ENCODE data around the gene DIAPH1.

DIAPH1 gene

DNA sequence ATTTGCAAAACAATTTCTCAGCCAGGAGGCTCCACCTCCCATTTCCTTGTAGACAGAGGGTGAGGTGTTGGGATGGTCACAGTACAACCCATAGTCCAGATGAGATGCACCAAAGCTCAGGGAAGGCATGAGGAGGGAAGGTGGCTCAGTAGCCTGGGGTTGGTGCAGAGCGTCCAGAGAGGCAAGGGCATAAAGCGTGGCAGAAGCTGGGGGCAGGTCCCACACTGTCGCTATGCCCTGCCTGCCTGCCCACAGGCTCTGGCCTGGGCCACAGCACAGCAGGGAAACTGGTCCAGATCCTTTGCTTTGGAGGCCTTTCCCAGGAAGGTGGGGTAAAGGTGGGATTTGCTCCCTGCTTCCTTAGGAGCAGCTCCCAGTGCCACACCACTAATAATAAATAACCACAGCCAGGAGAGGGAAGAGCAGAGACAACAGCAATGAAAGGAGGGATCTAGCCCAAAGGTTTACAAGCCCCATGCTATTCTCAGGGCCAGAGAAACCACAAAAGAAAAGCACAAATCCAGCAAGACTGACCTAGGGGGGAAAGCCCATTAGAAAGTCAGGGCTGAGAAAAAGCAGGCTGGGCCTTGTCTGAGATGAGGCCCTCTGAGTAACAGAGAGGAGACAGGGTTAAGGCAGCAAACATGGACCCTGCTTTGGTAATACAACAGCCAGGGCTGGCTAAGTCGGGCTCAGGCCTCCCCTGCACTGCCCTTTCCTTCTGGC, 102.7 kb downstream of the DIAPH1 start:
- Histone ChIP-seq H3K4me1 (ENCODE audit: control insufficient read depth in 1 of 2, insufficient read depth in 2 of 2, low read length in 2 of 2) (peaks cover 4 to 6% of the 10 kb centered on the region in 2 donors), H3K4me3 (ENCODE audit: low read depth in 1 of 2, low read length in 2 of 2) (no peak overlapping the region), H3K27me3 (ENCODE audit: control insufficient read depth in 1 of 2, insufficient read depth in 2 of 2, low read length in 2 of 2) (no peaks in the 10 kb centered on the region), H3K27ac (ENCODE audit: low read depth, low read length) (no peak overlapping the region), H3K36me3 (ENCODE audit: control insufficient read depth in 1 of 2, insufficient read depth in 2 of 2, low read length in 2 of 2) (peaks cover 6 to 49% of the 10 kb centered on the region in 2 donors), H3K9ac (ENCODE audit: low read depth in 1 of 2, low read length in 2 of 2) (no peak overlapping the region), H3K9me3 (ENCODE audit: control insufficient read depth in 1 of 2, low read length in 2 of 2) (no peaks in the 10 kb centered on the region)

- H3K9me3 ChIP-seq (ENCODE audit: control insufficient read depth in 1 of 2, low read length in 2 of 2) = no peaks in the 10 kb centered on the region
- H3K27ac ChIP-seq (ENCODE audit: low read depth, low read length) = no peak overlapping the region
- no peak overlapping the region for H3K4me3 ChIP-seq (ENCODE audit: low read depth in 1 of 2, low read length in 2 of 2)
- peaks cover 4 to 6% of the 10 kb centered on the region in 2 donors for H3K4me1 ChIP-seq (ENCODE audit: control insufficient read depth in 1 of 2, insufficient read depth in 2 of 2, low read length in 2 of 2)
- H3K27me3 ChIP-seq (ENCODE audit: control insufficient read depth in 1 of 2, insufficient read depth in 2 of 2, low read length in 2 of 2) = no peaks in the 10 kb centered on the region
- H3K36me3 ChIP-seq (ENCODE audit: control insufficient read depth in 1 of 2, insufficient read depth in 2 of 2, low read length in 2 of 2) = peaks cover 6 to 46% of the 10 kb centered on the region in 2 donors
- H3K9ac ChIP-seq (ENCODE audit: low read depth in 1 of 2, low read length in 2 of 2) = no peak overlapping the region
Observed at GRCh38 chr5:141515141-141515540, 103.7 kb downstream of the DIAPH1 start.

GRCh38 chr5:141514330-141515133, 104.3 kb downstream of the DIAPH1 start:
- Histone ChIP-seq H3K9me3 (ENCODE audit: control insufficient read depth in 1 of 2, low read length in 2 of 2) (no peaks in the 10 kb centered on the region), H3K27ac (ENCODE audit: low read depth, low read length) (no peak overlapping the region), H3K36me3 (ENCODE audit: control insufficient read depth in 1 of 2, insufficient read depth in 2 of 2, low read length in 2 of 2) (peaks cover 6 to 42% of the 10 kb centered on the region in 2 donors), H3K9ac (ENCODE audit: low read depth in 1 of 2, low read length in 2 of 2) (no peak overlapping the region), H3K4me1 (ENCODE audit: control insufficient read depth in 1 of 2, insufficient read depth in 2 of 2, low read length in 2 of 2) (peaks cover 4 to 6% of the 10 kb centered on the region in 2 donors), H3K27me3 (ENCODE audit: control insufficient read depth in 1 of 2, insufficient read depth in 2 of 2, low read length in 2 of 2) (no peaks in the 10 kb centered on the region), H3K4me3 (ENCODE audit: low read depth in 1 of 2, low read length in 2 of 2) (peak overlapping the region in 1 of 2 donors; percentile 66)

DNA sequence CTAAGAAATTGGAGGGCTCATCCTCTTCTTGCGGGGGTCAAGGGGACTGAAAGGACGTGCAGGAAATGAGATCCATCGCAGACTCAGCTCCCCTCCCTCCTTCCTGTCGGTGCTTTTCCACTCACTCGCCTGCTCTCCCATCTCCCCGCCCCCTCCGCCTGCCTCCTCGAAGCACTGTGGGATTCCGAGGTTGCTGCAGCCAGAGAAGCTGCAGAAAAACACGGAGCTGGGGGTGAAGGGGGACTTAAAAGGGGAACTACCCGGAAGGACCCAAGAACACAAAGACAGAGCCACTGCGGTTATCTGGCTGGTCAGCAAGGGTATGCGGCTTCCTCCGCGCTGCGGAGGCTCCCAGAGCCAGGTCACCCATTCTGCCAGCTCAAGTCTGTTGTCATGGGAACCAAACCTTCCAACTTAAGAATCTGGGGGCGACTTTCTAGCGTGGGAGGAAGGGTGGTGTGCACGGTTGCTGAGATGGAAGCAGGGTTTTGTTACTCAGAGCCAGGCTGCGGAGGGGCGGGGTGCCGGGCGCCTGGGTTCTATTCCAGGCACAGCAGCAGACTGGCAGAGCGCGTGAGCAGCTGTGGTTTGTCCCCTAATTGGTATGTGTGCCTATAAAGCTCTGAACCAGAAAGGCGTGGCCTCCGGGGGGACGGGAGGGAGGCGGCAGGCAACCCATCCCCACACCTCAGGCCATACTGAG, 105.0 kb downstream of the DIAPH1 start:
- Histone ChIP-seq H3K36me3 (ENCODE audit: control insufficient read depth in 1 of 2, insufficient read depth in 2 of 2, low read length in 2 of 2) (peaks cover 6 to 35% of the 10 kb centered on the region in 2 donors), H3K9ac (ENCODE audit: low read depth in 1 of 2, low read length in 2 of 2) (no peak overlapping the region), H3K9me3 (ENCODE audit: control insufficient read depth in 1 of 2, low read length in 2 of 2) (no peaks in the 10 kb centered on the region), H3K27ac (ENCODE audit: low read depth, low read length) (peak overlapping the region; percentile 49), H3K4me3 (ENCODE audit: low read depth in 1 of 2, low read length in 2 of 2) (peak overlapping the region; percentile 66 to 70), H3K4me1 (ENCODE audit: control insufficient read depth in 1 of 2, insufficient read depth in 2 of 2, low read length in 2 of 2) (peaks cover 4 to 11% of the 10 kb centered on the region in 2 donors), H3K27me3 (ENCODE audit: control insufficient read depth in 1 of 2, insufficient read depth in 2 of 2, low read length in 2 of 2) (no peaks in the 10 kb centered on the region)

DNA sequence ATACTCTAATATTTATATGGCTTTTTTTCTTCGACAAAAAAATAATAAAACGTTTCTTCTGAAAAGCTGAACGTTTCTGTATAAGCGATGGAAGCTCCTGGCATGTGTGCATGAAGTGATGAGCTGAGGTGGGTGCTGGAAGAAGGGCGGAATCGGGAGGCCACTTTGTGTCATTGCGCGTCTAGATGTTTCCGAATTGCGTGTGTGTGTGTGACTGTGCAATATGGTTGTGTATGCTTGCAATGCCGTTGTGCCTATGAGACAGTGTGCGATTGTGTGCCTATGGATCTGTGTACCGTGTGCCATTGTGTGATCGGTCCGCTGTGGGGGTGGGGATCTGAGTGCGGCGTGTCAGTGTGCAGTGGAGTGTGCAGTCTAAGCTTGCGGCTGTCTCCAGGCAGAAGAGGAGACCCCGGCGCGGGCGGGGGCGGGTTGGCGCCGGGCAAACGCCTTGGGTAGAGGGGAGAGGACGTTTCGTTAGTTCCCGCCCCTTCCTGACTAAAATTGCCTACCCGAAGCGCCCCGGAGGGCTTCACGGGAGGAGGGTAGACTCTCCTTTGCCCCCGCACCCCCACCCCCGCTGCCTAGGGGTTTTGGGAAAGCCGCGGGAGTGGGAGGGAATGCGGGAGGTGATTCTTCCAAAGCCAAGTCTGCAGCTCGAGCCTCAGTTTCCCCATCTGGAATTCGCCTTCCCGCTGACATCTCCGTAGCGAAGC, 105.7 kb downstream of the DIAPH1 start:
- Histone ChIP-seq H3K9me3 (ENCODE audit: control insufficient read depth in 1 of 2, low read length in 2 of 2) (no peaks in the 10 kb centered on the region), H3K9ac (ENCODE audit: low read depth in 1 of 2, low read length in 2 of 2) (peak overlapping the region; percentile 30 to 60), H3K36me3 (ENCODE audit: control insufficient read depth in 1 of 2, insufficient read depth in 2 of 2, low read length in 2 of 2) (peaks cover 6 to 32% of the 10 kb centered on the region in 2 donors), H3K4me1 (ENCODE audit: control insufficient read depth in 1 of 2, insufficient read depth in 2 of 2, low read length in 2 of 2) (peaks cover 4 to 11% of the 10 kb centered on the region in 2 donors), H3K27me3 (ENCODE audit: control insufficient read depth in 1 of 2, insufficient read depth in 2 of 2, low read length in 2 of 2) (no peaks in the 10 kb centered on the region), H3K4me3 (ENCODE audit: low read depth in 1 of 2, low read length in 2 of 2) (peak overlapping the region; percentile 66 to 70), H3K27ac (ENCODE audit: low read depth, low read length) (peak overlapping the region; percentile 49)

- Histone ChIP-seq H3K4me1 (ENCODE audit: control insufficient read depth in 1 of 2, insufficient read depth in 2 of 2, low read length in 2 of 2) (peaks cover 6 to 11% of the 10 kb centered on the region in 2 donors), H3K9ac (ENCODE audit: low read depth in 1 of 2, low read length in 2 of 2) (peak overlapping the region in 1 of 2 donors; percentile 25), H3K9me3 (ENCODE audit: control insufficient read depth in 1 of 2, low read length in 2 of 2) (no peaks in the 10 kb centered on the region), H3K27ac (ENCODE audit: low read depth, low read length) (peak overlapping the region; percentile 49), H3K36me3 (ENCODE audit: control insufficient read depth in 1 of 2, insufficient read depth in 2 of 2, low read length in 2 of 2) (peaks cover under 1 to 26% of the 10 kb centered on the region in 2 donors), H3K27me3 (ENCODE audit: control insufficient read depth in 1 of 2, insufficient read depth in 2 of 2, low read length in 2 of 2) (no peaks in the 10 kb centered on the region), H3K4me3 (ENCODE audit: low read depth in 1 of 2, low read length in 2 of 2) (peak overlapping the region; percentile 66 to 70)
Observed at GRCh38 chr5:141512390-141512910, 106.3 kb downstream of the DIAPH1 start.

GRCh38 chr5:141511771-141512325, 107.0 kb downstream of the DIAPH1 start:
- no peaks in the 10 kb centered on the region for H3K9me3 ChIP-seq (ENCODE audit: control insufficient read depth in 1 of 2, low read length in 2 of 2)
- no peak overlapping the region for H3K27ac ChIP-seq (ENCODE audit: low read depth, low read length)
- no peak overlapping the region for H3K9ac ChIP-seq (ENCODE audit: low read depth in 1 of 2, low read length in 2 of 2)
- no peaks in the 10 kb centered on the region for H3K27me3 ChIP-seq (ENCODE audit: control insufficient read depth in 1 of 2, insufficient read depth in 2 of 2, low read length in 2 of 2)
- H3K36me3 ChIP-seq (ENCODE audit: control insufficient read depth in 1 of 2, insufficient read depth in 2 of 2, low read length in 2 of 2) = peaks cover 0 to 21% of the 10 kb centered on the region in 2 donors
- H3K4me3 ChIP-seq (ENCODE audit: low read depth in 1 of 2, low read length in 2 of 2) = no peak overlapping the region
- H3K4me1 ChIP-seq (ENCODE audit: control insufficient read depth in 1 of 2, insufficient read depth in 2 of 2, low read length in 2 of 2) = peaks cover 9 to 11% of the 10 kb centered on the region in 2 donors

GRCh38 chr5:141510850-141511601, 107.8 kb downstream of the DIAPH1 start:
- Histone ChIP-seq H3K27ac (ENCODE audit: low read depth, low read length) (no peak overlapping the region), H3K9me3 (ENCODE audit: control insufficient read depth in 1 of 2, low read length in 2 of 2) (no peaks in the 10 kb centered on the region), H3K27me3 (ENCODE audit: control insufficient read depth in 1 of 2, insufficient read depth in 2 of 2, low read length in 2 of 2) (no peaks in the 10 kb centered on the region), H3K36me3 (ENCODE audit: control insufficient read depth in 1 of 2, insufficient read depth in 2 of 2, low read length in 2 of 2) (peaks cover 0 to 13% of the 10 kb centered on the region in 2 donors), H3K4me3 (ENCODE audit: low read depth in 1 of 2, low read length in 2 of 2) (no peak overlapping the region), H3K9ac (ENCODE audit: low read depth in 1 of 2, low read length in 2 of 2) (no peak overlapping the region), H3K4me1 (ENCODE audit: control insufficient read depth in 1 of 2, insufficient read depth in 2 of 2, low read length in 2 of 2) (peaks cover 9 to 11% of the 10 kb centered on the region in 2 donors)

- H3K4me1 ChIP-seq (ENCODE audit: control insufficient read depth in 1 of 2, insufficient read depth in 2 of 2, low read length in 2 of 2) = peaks cover 9 to 11% of the 10 kb centered on the region in 2 donors
- H3K27ac ChIP-seq (ENCODE audit: low read depth, low read length) = no peak overlapping the region
- no peak overlapping the region for H3K4me3 ChIP-seq (ENCODE audit: low read depth in 1 of 2, low read length in 2 of 2)
- H3K36me3 ChIP-seq (ENCODE audit: control insufficient read depth in 1 of 2, insufficient read depth in 2 of 2, low read length in 2 of 2) = peaks cover 0 to 6% of the 10 kb centered on the region in 2 donors
- H3K9me3 ChIP-seq (ENCODE audit: control insufficient read depth in 1 of 2, low read length in 2 of 2) = no peaks in the 10 kb centered on the region
- H3K9ac ChIP-seq (ENCODE audit: low read depth in 1 of 2, low read length in 2 of 2) = no peak overlapping the region
- no peaks in the 10 kb centered on the region for H3K27me3 ChIP-seq (ENCODE audit: control insufficient read depth in 1 of 2, insufficient read depth in 2 of 2, low read length in 2 of 2)
Observed at GRCh38 chr5:141510160-141510559, 108.6 kb downstream of the DIAPH1 start.

Data from duodenal mucosa (tissue), 2 donors.